Hypothalamus (tissue), 51 donors: ENCODE measurements around the gene ATP10A.

Source experiments
- DNase-seq, 51 donors: peaks; one replicate each; lab custom pipeline; 2025; lab: John Stamatoyannopoulos, UW

ATP10A gene

GRCh38 chr15:25688166-25688565, 175.0 kb downstream of the ATP10A start:
- DNase-seq = no peak

DNA sequence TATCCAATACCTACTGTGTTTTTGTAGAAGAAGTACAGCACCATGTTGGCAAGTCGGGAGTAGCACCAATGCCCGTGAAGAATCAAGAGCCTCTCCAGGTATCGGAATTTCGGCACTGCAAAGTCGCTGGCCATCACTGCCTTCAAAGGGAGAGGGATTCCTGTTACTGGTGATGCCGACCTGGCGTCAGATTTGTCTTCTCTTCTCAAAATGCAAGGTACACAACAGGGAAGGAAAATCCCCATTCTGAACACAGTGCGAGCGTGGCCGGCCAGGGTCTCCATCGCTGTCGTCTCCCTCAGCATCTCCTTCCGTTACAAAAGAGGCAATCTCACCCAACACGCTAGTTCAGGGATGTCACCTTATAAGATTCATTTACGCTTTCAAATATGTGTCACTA, 175.4 kb downstream of the ATP10A start:
- no peak for DNase-seq

GRCh38 chr15:25687276-25687675, 175.9 kb downstream of the ATP10A start:
- no peak for DNase-seq

GRCh38 chr15:25686780-25687179, 176.3 kb downstream of the ATP10A start:
- DNase-seq = no peak

- DNase-seq = peak in 10 of 51 donors; percentile 5 to 69 (median 24)
Observed at GRCh38 chr15:25684521-25685431, 178.4 kb downstream of the ATP10A start.

- no peak for DNase-seq
Observed at GRCh38 chr15:25683911-25684310, 179.2 kb downstream of the ATP10A start.

DNA sequence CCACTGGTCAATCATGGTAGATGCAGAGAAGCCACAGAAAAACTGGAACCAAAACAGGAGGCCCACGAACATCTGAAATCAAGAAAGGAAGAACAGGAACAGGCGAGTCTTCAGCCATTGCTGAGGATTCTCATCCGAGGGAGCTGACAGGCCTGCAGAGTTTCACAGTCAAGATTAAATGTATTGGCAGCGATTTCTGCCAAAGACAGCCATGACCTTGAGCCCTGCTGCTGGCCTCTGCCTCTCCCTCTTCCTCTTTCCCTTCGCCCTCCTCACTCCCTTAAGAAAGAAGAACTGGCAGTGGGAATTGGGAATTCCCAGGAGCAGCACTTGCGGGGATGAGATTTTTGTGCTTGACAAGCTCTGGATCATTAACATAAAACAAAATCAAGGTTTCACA, 179.7 kb downstream of the ATP10A start:
- DNase-seq = no peak

- peak in 10 of 51 donors; percentile 8 to 72 (median 29) for DNase-seq
Observed at GRCh38 chr15:25682340-25682739, 180.8 kb downstream of the ATP10A start.

- DNase-seq = no peak
Observed at GRCh38 chr15:25680686-25681025, 182.5 kb downstream of the ATP10A start.

- DNase-seq = no peak
Observed at GRCh38 chr15:25679964-25680685, 183.0 kb downstream of the ATP10A start.

DNA sequence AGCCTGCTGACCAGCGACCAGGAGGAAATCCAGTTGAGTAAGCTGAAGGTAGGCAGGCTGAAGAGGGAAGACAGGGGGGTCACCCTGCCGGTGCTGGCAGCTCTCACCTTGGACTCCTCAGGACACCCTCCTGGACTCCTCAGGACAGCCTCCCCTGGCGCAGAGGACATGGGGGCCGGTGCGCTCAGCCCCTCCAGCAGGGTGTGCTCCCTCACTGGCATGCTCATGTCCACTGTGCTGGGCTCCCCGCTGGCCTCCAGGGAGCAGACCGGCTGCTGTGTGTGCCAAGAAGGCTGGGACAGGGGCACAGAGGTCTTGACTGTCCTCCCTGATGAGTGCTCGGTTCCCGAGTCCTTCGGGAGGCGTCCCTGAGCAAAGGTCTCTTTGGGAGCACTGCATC, 183.6 kb downstream of the ATP10A start:
- no peak for DNase-seq

GRCh38 chr15:25678500-25678855, 184.6 kb downstream of the ATP10A start:
- DNase-seq = no peak

DNA sequence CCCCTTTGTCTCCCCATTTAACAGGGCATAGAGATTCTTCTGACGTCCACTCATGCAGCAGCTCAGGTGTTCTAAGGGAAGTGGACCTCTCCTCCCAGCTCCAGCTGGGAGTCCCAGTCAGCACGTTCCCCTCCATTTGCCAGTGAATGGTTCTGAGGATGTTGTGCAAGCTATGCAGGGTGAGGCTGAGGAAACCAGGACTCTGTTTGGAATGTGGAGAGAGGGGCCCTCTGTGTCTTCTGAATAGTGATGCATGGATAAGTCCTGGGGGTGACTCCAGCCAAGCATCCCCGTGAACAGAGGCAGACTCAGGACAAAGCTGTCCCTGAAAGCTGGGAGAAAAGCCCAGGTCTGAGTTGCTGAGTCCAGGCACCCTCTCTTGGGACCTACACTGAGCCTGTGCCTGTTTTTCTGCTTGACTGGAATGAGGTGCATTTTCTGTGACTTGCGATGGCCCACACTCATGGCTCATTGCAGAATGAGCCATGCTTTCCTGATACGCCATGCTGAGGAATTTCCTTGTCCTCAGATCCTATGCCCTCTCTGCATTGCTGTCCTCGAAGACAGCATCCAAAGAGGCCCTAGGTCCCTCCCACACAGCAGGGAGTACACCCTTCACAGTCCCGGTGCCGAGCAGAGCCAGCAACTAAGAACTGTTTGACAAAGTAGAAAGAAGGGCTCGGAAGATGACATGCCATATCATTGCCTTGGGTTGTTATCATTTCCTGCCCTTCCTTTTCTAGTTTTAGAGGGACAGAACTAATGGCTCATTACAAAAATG, 185.2 kb downstream of the ATP10A start:
- DNase-seq = no peak

GRCh38 chr15:25676070-25676469, 187.1 kb downstream of the ATP10A start:
- no peak for DNase-seq

DNA sequence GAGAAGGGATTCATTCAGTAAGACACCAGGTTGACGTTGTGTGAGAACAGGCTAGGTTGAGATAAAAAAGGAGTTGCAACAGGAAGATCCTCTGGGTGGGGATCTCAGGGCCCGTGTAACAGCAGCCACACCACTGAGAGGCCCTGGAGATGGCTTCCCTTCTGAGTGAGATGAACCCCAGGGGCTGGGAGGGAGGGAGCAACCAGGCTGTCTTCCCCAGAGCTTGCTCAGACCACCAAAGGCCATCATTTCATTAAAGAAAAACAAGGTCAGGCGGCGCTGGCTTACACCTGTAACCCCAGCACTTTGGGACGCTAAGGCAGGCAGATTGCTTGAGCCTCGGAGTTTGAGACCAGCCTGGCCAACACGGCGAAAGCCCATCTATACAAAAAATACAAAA, 187.7 kb downstream of the ATP10A start:
- DNase-seq = no peak

- peak in 28 of 51 donors; percentile 5 to 73 (median 50) for DNase-seq
Observed at GRCh38 chr15:25674913-25675312, 188.2 kb downstream of the ATP10A start.

DNA sequence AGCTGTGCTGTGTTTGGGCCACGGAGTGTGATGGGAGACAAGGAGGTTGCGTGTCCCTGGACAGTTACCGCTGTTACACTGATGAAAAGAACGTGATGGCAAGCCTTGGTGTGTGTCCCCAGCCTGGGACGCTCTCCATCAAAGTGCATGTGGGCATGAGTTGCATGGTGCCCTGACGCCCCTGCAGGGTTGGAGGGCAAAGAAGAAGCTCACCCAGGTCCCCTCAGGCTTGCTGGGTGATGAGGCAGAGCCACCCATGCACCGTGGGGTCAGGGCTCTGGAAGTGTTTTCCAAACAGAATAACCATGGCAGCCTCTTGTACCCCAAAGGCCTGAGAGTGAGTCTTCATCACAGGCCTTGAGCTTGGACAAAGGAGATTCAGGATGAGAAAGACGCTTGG, 189.2 kb downstream of the ATP10A start:
- no peak for DNase-seq

DNA sequence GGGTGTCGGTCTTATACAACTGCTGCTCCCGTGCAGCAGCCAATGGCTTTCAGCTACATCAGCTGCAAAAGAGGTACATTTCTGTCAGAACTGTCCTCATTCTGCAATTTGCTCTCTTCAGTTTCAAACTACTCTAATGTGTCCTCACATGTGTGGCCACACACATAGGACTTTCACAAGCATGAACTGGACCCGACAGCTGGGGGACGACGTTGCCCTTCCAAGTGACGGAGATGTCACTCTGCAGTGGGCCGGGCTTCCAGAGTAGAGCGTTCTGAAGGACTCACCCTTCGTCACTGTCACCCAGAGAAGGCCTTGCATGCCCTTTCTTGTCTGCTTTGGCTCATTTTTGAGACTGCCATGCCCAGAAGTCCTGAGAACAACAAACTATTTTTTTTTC, 189.8 kb downstream of the ATP10A start:
- DNase-seq = no peak

DNA sequence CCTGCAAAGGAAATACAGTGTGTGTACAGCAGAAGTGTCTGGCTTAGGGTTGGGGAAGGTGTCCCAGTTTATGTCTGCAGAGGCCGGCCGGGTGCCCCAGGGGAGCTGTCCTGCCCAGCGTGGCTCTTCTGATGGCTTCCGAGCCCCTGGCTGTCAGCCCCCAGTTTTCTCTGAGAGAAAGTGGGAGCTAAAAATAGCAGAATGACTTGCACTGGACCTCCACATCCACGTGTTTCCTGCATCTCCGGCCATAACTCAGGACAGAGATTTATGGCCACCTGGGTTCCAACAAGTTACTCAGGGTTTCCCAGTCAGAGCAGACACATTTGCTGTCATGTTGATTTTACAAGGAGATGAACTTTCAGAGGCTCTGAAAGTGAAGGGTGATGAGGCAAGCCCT, 192.0 kb downstream of the ATP10A start:
- DNase-seq = no peak

- no peak for DNase-seq
Observed at GRCh38 chr15:25670621-25671020, 192.5 kb downstream of the ATP10A start.

DNA sequence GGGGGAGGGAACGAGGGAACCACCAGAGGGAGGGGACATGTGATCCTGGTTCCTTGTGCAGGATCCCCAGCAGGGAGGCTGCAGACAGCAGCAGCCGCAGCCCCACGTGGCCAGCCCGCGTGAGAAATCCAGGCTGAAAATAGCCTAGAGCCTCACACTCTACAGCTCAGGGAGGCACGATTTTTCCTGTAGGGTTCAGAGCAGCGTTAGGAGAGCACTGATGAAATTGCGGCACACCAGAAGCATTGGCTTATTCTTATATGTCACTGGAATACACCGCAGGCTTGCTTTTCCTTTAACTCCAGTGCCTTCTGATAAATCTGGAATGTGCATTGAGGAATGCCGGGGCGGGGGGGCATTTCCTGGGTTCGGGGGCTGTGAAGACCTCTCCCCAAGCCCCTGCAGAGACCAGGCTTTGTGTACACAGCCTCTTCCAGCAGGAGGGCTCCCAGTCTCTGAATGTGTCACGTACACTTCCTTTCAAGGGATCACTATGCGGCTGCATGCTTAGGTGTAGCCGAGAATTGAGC, 193.0 kb downstream of the ATP10A start:
- DNase-seq = peak in 36 of 51 donors; percentile 7 to 79 (median 47)
